HepG2 (cell line): Measurements from ENCODE around the gene MRPS21. TPM values are rescaled to one million over a fixed set of nuclear protein-coding genes. Genes with fewer than 3 reads are reported as not detected.

Experiments
- ATAC-seq: fragments of 200-7000 bp; cut with Tn5 transposase; 3 replicates; pipeline ENCODE4 v1.9.1; 2020; ENCODE audit warnings: mild to moderate bottlenecking, moderate library complexity
- BruUV-seq: library from RNA; stranded (reverse); fragments of 400-500 nt; replicated peaks from 2 replicates; lab custom pipeline; 2021; lab: Mats Ljungman, UMichigan
- CTCF ChIA-PET: fragments of 300-600 bp; formaldehyde crosslinking; extraction: SDS; loops from one replicate; lab custom pipeline; 2021; ENCODE audit warnings: low total read pairs, inconsistent platforms, low intra/inter-chr PET ratio; lab: Yijun Ruan, JAX
- POLR2A ChIA-PET: fragments of 350-600 bp; sonication (Branson Sonifier 250); formaldehyde crosslinking; loops from one replicate; lab custom pipeline; 2020; ENCODE audit warnings: antibody characterized with exemption, inconsistent platforms; lab: Yijun Ruan, JAX
- DNase-seq: peaks from one replicate; pipeline ENCODE4 v3.0.0-alpha.2; 2015; ENCODE audit warnings: low spot score
- FAIRE-seq: peaks from 3 replicates; lab custom pipeline; 2011; peaks lifted over from hg19 to GRCh38; lab: Jason Lieb, UNC
- H2AFZ ChIP-seq: one replicate; pipeline ENCODE4 v1.6.1; 2011; ENCODE audit warnings: low read length, inconsistent platforms
- H3K27ac ChIP-seq: fragments of 300-600 bp; 3 replicates; pipeline ENCODE4 v1.8.0; 2011; ENCODE audit warnings: mixed run types, mild to moderate bottlenecking, mixed read lengths, low read length, inconsistent platforms; ENCODE audit not compliant: insufficient read depth; ENCODE audit errors: extremely low read length
- H3K27me3 ChIP-seq, 2 experiments: fragments of 200-600 bp in 1 of 2; 2 replicates in 1 of 2; 3 replicates in 1 of 2; pipeline versions ENCODE4 v1.6.0 to v1.8.0; 2011; ENCODE audit warnings: low read length in 2 of 2, mild to moderate bottlenecking in 2 of 2, moderate library complexity in 2 of 2, inconsistent platforms in 1 of 2; ENCODE audit not compliant: insufficient read depth in 2 of 2, control insufficient read depth in 1 of 2
- H3K36me3 ChIP-seq, 2 experiments: fragments of 200-600 bp in 1 of 2; replicated peaks in 1 of 2; 2 replicates in 1 of 2; 3 replicates in 1 of 2; pipeline versions ENCODE4 v1.5.1 to v1.8.0; 2011; ENCODE audit warnings: low read length in 2 of 2, inconsistent platforms in 1 of 2; ENCODE audit not compliant: insufficient read depth in 2 of 2, control insufficient read depth in 1 of 2
- H3K4me1 ChIP-seq: 2 replicates; pipeline ENCODE4 v1.5.1; 2012; ENCODE audit warnings: low read length, inconsistent platforms; ENCODE audit not compliant: insufficient read depth
- H3K4me2 ChIP-seq: 2 replicates; pipeline ENCODE4 v1.6.0; 2011; ENCODE audit warnings: low read depth, low read length, inconsistent platforms
- H3K4me3 ChIP-seq, 3 experiments: fragments of 200-600 bp in 1 of 3; sonication (generic), shearing (Covaris generic) in 1 of 3; replicated peaks in 1 of 3; 2 replicates each; pipeline ENCODE4 v1.5.1; 2011 to 2016; ENCODE audit warnings: low read length in 3 of 3, inconsistent platforms in 2 of 3, low read depth in 2 of 3, mild to moderate bottlenecking in 2 of 3, control low read depth in 1 of 3, mixed read lengths in 1 of 3; ENCODE audit not compliant: insufficient read depth in 1 of 3
- H3K79me2 ChIP-seq: one replicate; pipeline ENCODE4 v1.6.1; 2011; ENCODE audit warnings: low read length, inconsistent platforms; ENCODE audit not compliant: insufficient read depth
- H3K9ac ChIP-seq: 2 replicates; pipeline ENCODE4 v1.6.0; 2011; ENCODE audit warnings: mild to moderate bottlenecking, low read depth, low read length, inconsistent platforms; ENCODE audit not compliant: insufficient read depth
- H3K9me3 ChIP-seq: 2 replicates; pipeline ENCODE4 v1.5.1; 2012; ENCODE audit warnings: mild to moderate bottlenecking, low read length
- H4K20me1 ChIP-seq: 2 replicates; pipeline ENCODE4 v1.6.0; 2011; ENCODE audit warnings: inconsistent platforms, mild to moderate bottlenecking, low read length, moderate library complexity; ENCODE audit not compliant: insufficient read depth
- BRF2 ChIP-seq: sonication (generic); formaldehyde crosslinking; IDR thresholded peaks from 2 replicates; pipeline ENCODE4 v1.8.1; 2022; ENCODE audit warnings: mild to moderate bottlenecking, missing genetic modification reagents
- PTBP1 ChIP-seq: fragments of 200-400 bp; formaldehyde crosslinking; IDR thresholded peaks from 2 replicates; pipeline ENCODE4 v1.6.1; 2018; ENCODE audit warnings: low read length, low read depth; ENCODE audit not compliant: poor library complexity, severe bottlenecking
- UBTF ChIP-seq: sonication (generic); formaldehyde crosslinking; IDR thresholded peaks from 2 replicates; pipeline ENCODE4 v1.4.0; 2020; ENCODE audit warnings: mild to moderate bottlenecking, missing genetic modification reagents
- XBP1 ChIP-seq: sonication (generic); formaldehyde crosslinking; IDR thresholded peaks from 2 replicates; pipeline ENCODE4 v1.5.0; 2020; ENCODE audit warnings: missing genetic modification reagents
- ZFAT ChIP-seq: sonication (generic); formaldehyde crosslinking; conservative IDR thresholded peaks from 2 replicates; pipeline ENCODE4 v1.8.1; 2023; ENCODE audit warnings: missing genetic modification reagents, inconsistent platforms
- ZFP37 ChIP-seq: sonication (generic); formaldehyde crosslinking; IDR thresholded peaks from 2 replicates; pipeline ENCODE4 v1.4.0; 2020; ENCODE audit warnings: missing genetic modification reagents, borderline replicate concordance
- ZNF572 ChIP-seq: sonication (generic); formaldehyde crosslinking; IDR thresholded peaks from 2 replicates; pipeline ENCODE4 v1.5.1; 2020; ENCODE audit warnings: mild to moderate bottlenecking, missing genetic modification reagents
- WGBS: methylation state at CpG from one replicate; pipeline ENCODE4 v1.1.6; 2017; ENCODE audit warnings: low lambda C conversion rate; 5-methylcytosine and 5-hydroxymethylcytosine counted together
- in situ Hi-C: cut with HindIII; loops from 2 replicates; pipeline ENCODE4 v1.10.0; 2017; ENCODE audit warnings: low pct_unique_long_range_greater_than_20kb; ENCODE audit not compliant: extremely low pct_ligation_motif_present
- intact Hi-C: fragments of 100-400 bp; cut with micrococcal nuclease; formaldehyde crosslinking; loops from one replicate; pipeline ENCODE4 v1.10.0; 2022; ENCODE audit not compliant: unreplicated experiment
- polyA plus RNA-seq, 8 experiments: library from polyadenylated mRNA; depleted of rRNA in 3 of 8; stranded (reverse) in 7 of 8; unstranded in 1 of 8; fragments of >200 nt; fragmentation: Illumina TruSeq in 4 of 8; extraction: Trizol in 4 of 8; gene quantifications; 2 replicates each; pipeline versions ENCODE4 v1.2.1 to v1.2.3, GENCODE V29; 2011 to 2016; ENCODE audit warnings: low read depth in 4 of 8, missing spikeins in 1 of 8, mixed read lengths in 1 of 8; ENCODE audit not compliant: insufficient read depth in 1 of 8
- total RNA-seq, 5 experiments: library from RNA; depleted of rRNA; stranded (reverse); fragments of >200 nt; fragmentation: Illumina TruSeq; extraction: Trizol; gene quantifications; 2 replicates each; pipeline ENCODE4 v1.2.3, GENCODE V29; 2016; ENCODE audit warnings: low read depth in 1 of 5
- TF ChIP-seq, protein P1 (sequence below): IDR thresholded peaks from 2 replicates; pipeline ENCODE4 v1.6.1; 2012; ENCODE audit warnings: low read length, improper control_type of control experiment

The MRPS21 gene
- total and polyA plus RNA-seq, 2 of the 13 experiments (the other 11 are each of a cell fraction or from before 2014, with no cell fraction given) = 59.4 to 64.2 TPM

DNA sequence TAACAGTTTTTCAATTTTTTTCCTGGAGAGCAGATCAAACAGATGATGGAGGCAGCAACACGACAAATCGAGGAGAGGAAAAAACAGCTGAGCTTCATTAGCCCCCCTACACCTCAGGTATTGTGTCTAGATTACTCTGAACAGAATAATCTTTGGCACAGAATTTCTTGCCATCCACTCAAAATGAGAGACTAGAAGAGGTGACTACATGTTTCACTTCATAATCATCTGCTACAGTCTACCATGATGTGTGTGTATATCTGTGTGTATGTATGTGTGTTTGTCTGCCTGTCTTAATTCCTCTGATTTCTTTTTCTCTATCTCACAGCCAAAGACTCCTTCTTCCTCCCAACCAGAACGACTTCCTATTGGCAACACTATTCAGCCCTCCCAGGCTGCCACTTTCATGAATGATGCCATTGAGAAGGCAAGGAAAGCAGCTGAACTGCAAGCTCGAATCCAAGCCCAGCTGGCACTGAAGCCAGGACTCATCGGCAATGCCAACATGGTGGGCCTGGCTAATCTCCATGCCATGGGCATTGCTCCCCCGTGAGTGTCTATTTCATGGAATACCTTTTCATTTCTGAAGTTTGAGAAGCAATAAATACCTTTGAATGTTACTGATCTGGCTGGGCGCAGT, 39.1 kb downstream of the MRPS21 start:
- FAIRE-seq (no peak), ATAC-seq (no peak)
- CTCF ChIA-PET = no interaction called here
- no peaks in the 10 kb centered on the region for H3K27me3 ChIP-seq
- no TSS peak for BruUV-seq
- intact Hi-C loops = no loop called here
- 99% methylated on average over 7 of the region's 7 CpGs for WGBS
- TF ChIP-seq ZFAT (CRISPR knock-in tag) = no peak
- TF ChIP-seq, all 625 proteins: peak for 0
- POLR2A ChIA-PET = no interaction called here
- Histone ChIP-seq H3K4me2 (no peak overlapping the region), H3K4me1 (no peaks in the 10 kb centered on the region), H3K4me3 (no peak overlapping the region), H3K79me2 (no peaks in the 10 kb centered on the region), H2AFZ (no peak overlapping the region), H4K20me1 (no peaks in the 10 kb centered on the region; the same call in 1 of the 2 replicates), H3K9ac (no peak overlapping the region), H3K36me3 (peaks cover 21 to 64% of the 10 kb centered on the region in 2 experiments), H3K27ac (no peak overlapping the region), H3K9me3 (no peaks in the 10 kb centered on the region)
- in situ Hi-C loops = no loop called here
- DNase-seq = no peak

- no peaks in the 10 kb centered on the region for H4K20me1 ChIP-seq
- 93% methylated on average over 4 of the region's 4 CpGs for WGBS
- POLR2A ChIA-PET = interaction anchor here (0.8 to 1.9 kb wide), 2 partner anchors 18 to 25 kb away, joined by 4 to 8 read pairs; partner anchors contain the start of genes PRPF3 and RPRD2
- FAIRE-seq (no peak), ATAC-seq (no peak), DNase-seq (no peak)
- H3K36me3 ChIP-seq = peaks cover 18 to 55% of the 10 kb centered on the region in 2 experiments
- no peaks in the 10 kb centered on the region for H3K79me2 ChIP-seq
- no TSS peak for BruUV-seq
- no peak overlapping the region for H3K9ac ChIP-seq
- no peak overlapping the region for H3K4me3 ChIP-seq
- H3K9me3 ChIP-seq = no peaks in the 10 kb centered on the region
- in situ Hi-C loops = no loop called here
- CTCF ChIA-PET = no interaction called here
- no peak overlapping the region for H2AFZ ChIP-seq
- no peaks in the 10 kb centered on the region for H3K4me1 ChIP-seq
- intact Hi-C loops = no loop called here
- no peaks in the 10 kb centered on the region for H3K27me3 ChIP-seq
- H3K4me2 ChIP-seq = no peak overlapping the region
- no peak overlapping the region for H3K27ac ChIP-seq
- TF ChIP-seq, protein P1, sequence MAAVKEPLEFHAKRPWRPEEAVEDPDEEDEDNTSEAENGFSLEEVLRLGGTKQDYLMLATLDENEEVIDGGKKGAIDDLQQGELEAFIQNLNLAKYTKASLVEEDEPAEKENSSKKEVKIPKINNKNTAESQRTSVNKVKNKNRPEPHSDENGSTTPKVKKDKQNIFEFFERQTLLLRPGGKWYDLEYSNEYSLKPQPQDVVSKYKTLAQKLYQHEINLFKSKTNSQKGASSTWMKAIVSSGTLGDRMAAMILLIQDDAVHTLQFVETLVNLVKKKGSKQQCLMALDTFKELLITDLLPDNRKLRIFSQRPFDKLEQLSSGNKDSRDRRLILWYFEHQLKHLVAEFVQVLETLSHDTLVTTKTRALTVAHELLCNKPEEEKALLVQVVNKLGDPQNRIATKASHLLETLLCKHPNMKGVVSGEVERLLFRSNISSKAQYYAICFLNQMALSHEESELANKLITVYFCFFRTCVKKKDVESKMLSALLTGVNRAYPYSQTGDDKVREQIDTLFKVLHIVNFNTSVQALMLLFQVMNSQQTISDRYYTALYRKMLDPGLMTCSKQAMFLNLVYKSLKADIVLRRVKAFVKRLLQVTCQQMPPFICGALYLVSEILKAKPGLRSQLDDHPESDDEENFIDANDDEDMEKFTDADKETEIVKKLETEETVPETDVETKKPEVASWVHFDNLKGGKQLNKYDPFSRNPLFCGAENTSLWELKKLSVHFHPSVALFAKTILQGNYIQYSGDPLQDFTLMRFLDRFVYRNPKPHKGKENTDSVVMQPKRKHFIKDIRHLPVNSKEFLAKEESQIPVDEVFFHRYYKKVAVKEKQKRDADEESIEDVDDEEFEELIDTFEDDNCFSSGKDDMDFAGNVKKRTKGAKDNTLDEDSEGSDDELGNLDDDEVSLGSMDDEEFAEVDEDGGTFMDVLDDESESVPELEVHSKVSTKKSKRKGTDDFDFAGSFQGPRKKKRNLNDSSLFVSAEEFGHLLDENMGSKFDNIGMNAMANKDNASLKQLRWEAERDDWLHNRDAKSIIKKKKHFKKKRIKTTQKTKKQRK = no peak
- no peak for TF ChIP-seq ZFP37
- TF ChIP-seq XBP1 (CRISPR knock-in tag) = no peak
- TF ChIP-seq BRF2 (CRISPR knock-in tag) = no peak
- TF ChIP-seq UBTF (CRISPR knock-in tag) = no peak
- TF ChIP-seq PTBP1 = no peak
- TF ChIP-seq ZNF572 (CRISPR knock-in tag) = no peak
Measured at GRCh38 chr1:150346316-150346715, 52.7 kb downstream of the MRPS21 start.
